ENCODE measurements around the gene RBM42. TPM values are rescaled to one million over a fixed set of nuclear protein-coding genes. Genes with fewer than 3 reads are reported as not detected.
A peak's percentile ranks its signal among the peaks of the same experiment; 100 is the strongest.

RBM42 gene
- total RNA-seq, 2 experiments from 2014 or later: 118 to 119 TPM

GRCh38 chr19:35673121-35673804 is 44.4 kb downstream of the RBM42 start:
- Mint-ChIP-seq H3K27ac (peak overlapping the region; percentile 60), H3K9me3 (ENCODE audit: insufficient read depth) (no peaks in the 10 kb centered on the region), H3K27me3 (ENCODE audit: low read depth) (peaks cover 27% of the 10 kb centered on the region), H3K36me3 (ENCODE audit: low read depth) (no peaks in the 10 kb centered on the region), H3K4me1 (ENCODE audit: low read depth) (peaks cover 7% of the 10 kb centered on the region), H3K4me3 (peak overlapping the region; percentile 73)
- ChIA-PET POLR2A (interaction anchor here (0.6 to 1.1 kb wide), 3 partner anchors 20 to 172 kb away, joined by 3 to 5 read pairs (median 5); partner anchors contain the start of gene COX6B1), CTCF (interaction anchor here (0.9 to 1.3 kb wide), 4 partner anchors 19 to 125 kb away, joined by 3 to 7 read pairs (median 6); partner anchors contain the start of gene COX6B1)
- peak; percentile 66 for DNase-seq
- peak; percentile 83 for ATAC-seq

- Mint-ChIP-seq H3K27me3 (ENCODE audit: low read depth) (peaks cover 20% of the 10 kb centered on the region), H3K9me3 (ENCODE audit: insufficient read depth) (no peaks in the 10 kb centered on the region), H3K36me3 (ENCODE audit: low read depth) (no peaks in the 10 kb centered on the region), H3K27ac (no peak overlapping the region), H3K4me1 (ENCODE audit: low read depth) (peaks cover 7% of the 10 kb centered on the region), H3K4me3 (no peak overlapping the region)
- no peak for DNase-seq
- no peak for ATAC-seq
- ChIA-PET POLR2A (no interaction called here), CTCF (no interaction called here)
Measured at GRCh38 chr19:35675589-35676140, 46.8 kb downstream of the RBM42 start.

Other genes with a start within 250 kb of the RBM42 start
- gene FFAR2, start 180.8 kb upstream of the RBM42 start, total RNA-seq: not detected
- gene KRTDAP, start 138.6 kb upstream of the RBM42 start, total RNA-seq: not detected
- gene DMKN, start 115.4 kb upstream of the RBM42 start, total RNA-seq: not detected
- not detected for gene SBSN, start 100.7 kb upstream of the RBM42 start, total RNA-seq
- gene GAPDHS, start 95.6 kb upstream of the RBM42 start, total RNA-seq: not detected
- 10 to 100 TPM; 53.3 to 54.1 TPM for gene TMEM147, start 83.4 kb upstream of the RBM42 start, total RNA-seq
- gene ATP4A, start 65.4 kb upstream of the RBM42 start, total RNA-seq: not detected
- not detected for gene PMIS2, start 42.9 kb upstream of the RBM42 start, total RNA-seq
- gene HAUS5, start 16.3 kb upstream of the RBM42 start, total RNA-seq: 10 to 100 TPM; 53.3 to 62.3 TPM
- 1 to 10 TPM in 1 of 2 experiments, under 1 TPM in 1; 0.68 to 1.6 TPM for gene ETV2, start 12.7 kb downstream of the RBM42 start, total RNA-seq
- 100 to 1,000 TPM; 471 to 518 TPM for gene COX6B1, start 19.3 kb downstream of the RBM42 start, total RNA-seq
- gene UPK1A, start 37.5 kb downstream of the RBM42 start, total RNA-seq: under 1 TPM; 0.63 to 0.82 TPM
- gene ZBTB32, start 75.5 kb downstream of the RBM42 start, total RNA-seq: 10 to 100 TPM; 37.4 to 41.4 TPM
- gene KMT2B, start 89.0 kb downstream of the RBM42 start, total RNA-seq: 10 to 100 TPM; 58.0 to 64.3 TPM
- 10 to 100 TPM; 29.9 to 37.1 TPM for gene IGFLR1, start 113.4 kb downstream of the RBM42 start, total RNA-seq
- gene U2AF1L4, start 116.4 kb downstream of the RBM42 start, total RNA-seq: 10 to 100 TPM; 23.3 to 24.0 TPM
- gene PSENEN, start 116.6 kb downstream of the RBM42 start, total RNA-seq: 10 to 100 TPM; 44.1 to 48.2 TPM
- 10 to 100 TPM; 10.5 to 12.4 TPM for gene LIN37, start 119.5 kb downstream of the RBM42 start, total RNA-seq
- under 1 TPM in 1 of 2 experiments, not detected in 1; 0.65 TPM for gene HSPB6, start 128.0 kb downstream of the RBM42 start, total RNA-seq
- gene PROSER3, start 129.1 kb downstream of the RBM42 start, total RNA-seq: 10 to 100 TPM; 48.0 to 54.6 TPM
- 10 to 100 TPM; 66.6 to 71.0 TPM for gene ARHGAP33, start 146.5 kb downstream of the RBM42 start, total RNA-seq
- not detected for gene PRODH2, start 183.8 kb downstream of the RBM42 start, total RNA-seq
- gene NPHS1, start 223.5 kb downstream of the RBM42 start, total RNA-seq: not detected
- gene KIRREL2, start 227.9 kb downstream of the RBM42 start, total RNA-seq: 1 to 10 TPM; 1.9 to 2.2 TPM
- gene APLP1, start 239.5 kb downstream of the RBM42 start, total RNA-seq: 1 to 10 TPM in 1 of 2 experiments, under 1 TPM in 1; 0.87 to 1.4 TPM

Measured in activated CD8-positive, alpha-beta T cell treated with anti-CD3 and anti-CD28 coated beads, Interleukin-2, amount 10 ng/mL, durations not matched to agents 7 days and 5 days (primary cell).